OCI-LY7 (cell line): ENCODE data around the gene ZNF566. TPM values are rescaled to one million over a fixed set of nuclear protein-coding genes. Genes with fewer than 3 reads are reported as not detected.

Experiments used
- Bru-seq: library from RNA; stranded (reverse); fragments of 400-500 nt; gene quantifications from one replicate; lab custom pipeline; 2021; lab: Mats Ljungman, UMichigan
- BruChase-seq, 2 experiments: library from RNA; stranded (reverse); fragments of 400-500 nt; gene quantifications; one replicate each; lab custom pipeline; 2021; lab: Mats Ljungman, UMichigan
- BruUV-seq: library from RNA; stranded (reverse); fragments of 400-500 nt; replicated peaks from 2 replicates; lab custom pipeline; 2021; lab: Mats Ljungman, UMichigan
- CTCF ChIA-PET: fragments of 300-600 bp; sonication (Branson Sonifier 250); formaldehyde crosslinking; loops from one replicate; lab custom pipeline; 2022; ENCODE audit warnings: antibody characterized with exemption; ENCODE audit not compliant: unreplicated experiment; lab: Charles Lee
- POLR2A ChIA-PET: fragments of 300-600 bp; sonication (Branson Sonifier 250); formaldehyde crosslinking; loops from one replicate; lab custom pipeline; 2022; ENCODE audit warnings: antibody characterized with exemption; lab: Charles Lee
- DNase-seq: peaks from one replicate; pipeline ENCODE4 v3.0.0-alpha.2; 2015; ENCODE audit warnings: low spot score
- H2AFZ ChIP-seq: fragments of 200-600 bp; sonication (generic), shearing (Covaris generic); 2 replicates; pipeline ENCODE4 v1.6.1; 2014; ENCODE audit warnings: mild to moderate bottlenecking, antibody characterized with exemption, low read length, moderate library complexity
- H3K27ac ChIP-seq: fragments of 200-600 bp; sonication (generic); 2 replicates; pipeline ENCODE4 v1.5.1; 2014; ENCODE audit warnings: mixed run types, low read depth, mild to moderate bottlenecking, moderate library complexity, low read length, inconsistent platforms; ENCODE audit not compliant: poor library complexity, severe bottlenecking
- H3K36me3 ChIP-seq: fragments of 200-600 bp; sonication (generic); 2 replicates; pipeline ENCODE4 v1.6.1; 2014; ENCODE audit warnings: mild to moderate bottlenecking, antibody characterized with exemption, low read length, moderate library complexity, mixed read lengths; ENCODE audit not compliant: insufficient read depth
- H3K4me1 ChIP-seq: fragments of 200-600 bp; sonication (generic); 2 replicates; pipeline ENCODE4 v1.5.1; 2014; ENCODE audit warnings: mild to moderate bottlenecking, low read length; ENCODE audit not compliant: insufficient read depth, poor library complexity, severe bottlenecking
- H3K4me2 ChIP-seq: fragments of 200-600 bp; sonication (generic); 2 replicates; pipeline ENCODE4 v1.6.1; 2014; ENCODE audit warnings: mild to moderate bottlenecking, low read length
- H3K4me3 ChIP-seq: fragments of 200-600 bp; sonication (generic); 2 replicates; pipeline ENCODE4 v1.5.1; 2014; ENCODE audit warnings: mild to moderate bottlenecking, low read depth, low read length; ENCODE audit not compliant: poor library complexity, severe bottlenecking
- H3K79me2 ChIP-seq: fragments of 200-600 bp; sonication (generic); 2 replicates; pipeline ENCODE4 v1.6.1; 2016; ENCODE audit warnings: low read depth, mild to moderate bottlenecking, low read length, moderate library complexity, mixed read lengths; ENCODE audit not compliant: insufficient read depth
- H3K9me2 ChIP-seq: fragments of 200-600 bp; sonication (generic); 2 replicates; pipeline ENCODE4 v1.6.1; 2016; ENCODE audit warnings: mild to moderate bottlenecking, low read length, mixed read lengths; ENCODE audit not compliant: insufficient read depth
- H3K9me3 ChIP-seq: fragments of 200-600 bp; sonication (generic); 2 replicates; pipeline ENCODE4 v1.6.1; 2014; ENCODE audit warnings: mild to moderate bottlenecking, mixed run types, low read length, mixed read lengths
- H4K20me1 ChIP-seq: fragments of 200-600 bp; sonication (generic); 2 replicates; pipeline ENCODE4 v1.6.1; 2014; ENCODE audit warnings: mild to moderate bottlenecking, antibody characterized with exemption, low read length, moderate library complexity, mixed read lengths; ENCODE audit not compliant: insufficient read depth
- EZH2phosphoT487 ChIP-seq: fragments of 200-600 bp; sonication (generic); IDR thresholded peaks from 2 replicates; pipeline ENCODE4 v1.6.1; 2018; ENCODE audit warnings: low read depth, borderline replicate concordance, mild to moderate bottlenecking, mixed run types, antibody characterized with exemption, low read length, moderate library complexity, mixed read lengths
- intact Hi-C: fragments of 100-400 bp; cut with micrococcal nuclease; formaldehyde crosslinking; loops from one replicate; pipeline ENCODE4 v1.10.0; 2022; ENCODE audit not compliant: unreplicated experiment
- long read RNA-seq: library from polyadenylated mRNA; stranded (forward); transcript quantifications from one replicate; pipeline ENCODE4 v2.0.0, GENCODE V29; 2022
- total RNA-seq, 2 experiments: library from RNA; depleted of rRNA in 1 of 2; stranded (reverse); fragments of >200 nt in 1 of 2; shearing (Covaris generic) in 1 of 2; gene quantifications; 2 replicates each; pipeline ENCODE4 v1.2.3, GENCODE V29; 2014 to 2022
- TF ChIP-seq, protein P1 (sequence below): fragments of 200-600 bp; sonication (generic); conservative IDR thresholded peaks from 2 replicates; pipeline ENCODE4 v1.5.1; 2014; ENCODE audit warnings: mild to moderate bottlenecking, antibody characterized with exemption, low read length, moderate library complexity, mixed read lengths

ZNF566 gene
- total RNA-seq (2014; rRNA removed; shearing (Covaris generic)) (16.1 and 29.5 TPM in 2 replicates), total RNA-seq (2022) (17.3 and 20.3 TPM in 2 replicates), Bru-seq, nascent RNA (percentile 73 among the genes with signal in this experiment), BruChase-seq, experiment 1, labeled RNA remaining after a 6-hour chase (percentile 76 among the genes with signal in this experiment), BruChase-seq, experiment 2, labeled RNA remaining after a 2-hour chase (percentile 71 among the genes with signal in this experiment)
- long read RNA-seq, full-length matches to known transcripts, result 9 of 20 reads
- long read RNA-seq, partial matches to known transcripts, result 3 of 20 reads
- long read RNA-seq, other reads (novel, unspliced or antisense), result 8 of 20 reads

DNA sequence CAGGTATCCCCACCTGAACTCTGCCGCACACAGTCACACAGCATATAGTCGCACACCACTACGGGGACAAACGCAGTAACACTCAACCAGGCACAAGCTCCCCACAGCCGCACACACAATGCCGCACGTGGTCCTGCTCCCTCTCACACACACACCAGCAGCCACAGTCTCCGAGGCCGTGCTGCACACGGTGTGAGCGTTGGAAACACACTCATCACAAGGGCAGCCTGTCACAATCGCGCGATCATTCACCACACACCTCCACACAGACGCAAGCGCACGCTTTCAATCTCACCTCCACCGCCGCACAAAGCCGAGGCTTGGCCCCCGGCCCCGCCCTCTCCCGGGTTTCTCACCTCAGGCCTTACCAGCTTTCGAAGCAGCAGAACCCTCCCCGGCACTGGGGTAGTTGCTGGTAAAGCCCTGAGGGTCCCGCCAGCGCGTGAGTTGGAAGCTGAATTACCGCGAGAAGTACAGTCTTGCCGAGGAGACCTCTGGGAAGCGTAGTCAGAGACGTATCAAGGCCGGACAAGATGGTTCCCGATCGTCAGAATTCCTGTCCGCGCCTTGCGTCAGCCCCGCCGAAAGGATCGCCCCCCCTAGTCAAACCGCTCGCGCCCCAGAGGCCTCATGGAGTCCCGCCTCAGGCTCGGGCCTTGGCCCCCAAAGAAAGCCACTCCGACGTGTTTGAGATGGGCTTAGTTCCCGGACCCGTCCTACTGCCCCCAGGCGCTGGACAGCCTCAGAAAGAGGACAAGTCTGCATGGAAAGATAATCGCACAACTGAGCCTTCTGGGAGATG lies at the start of gene ZNF566:
Gene ZNF566 (minus strand): TSS at position 444 of the 802 bp plus-strand sequence. CDS start 13,004 bp downstream, outside the sequence.
- H3K9me3 ChIP-seq, result peaks cover 10% of the 10 kb centered on the region; the same call in 1 of the 2 replicates
- POLR2A ChIA-PET, result interaction anchor here (0.8 kb wide), 1 partner anchor 92 kb away, joined by 3 read pairs; no protein-coding TSS in a partner anchor
- BruUV-seq, result no TSS peak
- H3K36me3 ChIP-seq, result peaks cover 36% of the 10 kb centered on the region
- H3K9me2 ChIP-seq, result no peaks in the 10 kb centered on the region
- peaks cover 50% of the 10 kb centered on the region for H3K4me1 ChIP-seq
- H2AFZ ChIP-seq, result peak within 1 kb of the TSS; percentile 86
- H3K4me2 ChIP-seq, result peak within 1 kb of the TSS; percentile 84
- H3K79me2 ChIP-seq, result peaks cover 31% of the 10 kb centered on the region
- peak within 1 kb of the TSS; percentile 90 for H3K27ac ChIP-seq
- intact Hi-C loops, result loop anchor here (2.0 kb wide), 1 partner anchor 39 kb away; the partner anchor contains the start of gene ZNF260
- TF ChIP-seq, protein P1, sequence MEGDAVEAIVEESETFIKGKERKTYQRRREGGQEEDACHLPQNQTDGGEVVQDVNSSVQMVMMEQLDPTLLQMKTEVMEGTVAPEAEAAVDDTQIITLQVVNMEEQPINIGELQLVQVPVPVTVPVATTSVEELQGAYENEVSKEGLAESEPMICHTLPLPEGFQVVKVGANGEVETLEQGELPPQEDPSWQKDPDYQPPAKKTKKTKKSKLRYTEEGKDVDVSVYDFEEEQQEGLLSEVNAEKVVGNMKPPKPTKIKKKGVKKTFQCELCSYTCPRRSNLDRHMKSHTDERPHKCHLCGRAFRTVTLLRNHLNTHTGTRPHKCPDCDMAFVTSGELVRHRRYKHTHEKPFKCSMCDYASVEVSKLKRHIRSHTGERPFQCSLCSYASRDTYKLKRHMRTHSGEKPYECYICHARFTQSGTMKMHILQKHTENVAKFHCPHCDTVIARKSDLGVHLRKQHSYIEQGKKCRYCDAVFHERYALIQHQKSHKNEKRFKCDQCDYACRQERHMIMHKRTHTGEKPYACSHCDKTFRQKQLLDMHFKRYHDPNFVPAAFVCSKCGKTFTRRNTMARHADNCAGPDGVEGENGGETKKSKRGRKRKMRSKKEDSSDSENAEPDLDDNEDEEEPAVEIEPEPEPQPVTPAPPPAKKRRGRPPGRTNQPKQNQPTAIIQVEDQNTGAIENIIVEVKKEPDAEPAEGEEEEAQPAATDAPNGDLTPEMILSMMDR, result 0 out of 2 replicates have a peak, but pooled peaks have one; percentile 28
- TF ChIP-seq EZH2phosphoT487, result no peak
- no peaks in the 10 kb centered on the region for H4K20me1 ChIP-seq
- peak within 1 kb of the TSS; percentile 77 for H3K4me3 ChIP-seq
- CTCF ChIA-PET, result no interaction called here
- peak; percentile 98 for DNase-seq

DNA sequence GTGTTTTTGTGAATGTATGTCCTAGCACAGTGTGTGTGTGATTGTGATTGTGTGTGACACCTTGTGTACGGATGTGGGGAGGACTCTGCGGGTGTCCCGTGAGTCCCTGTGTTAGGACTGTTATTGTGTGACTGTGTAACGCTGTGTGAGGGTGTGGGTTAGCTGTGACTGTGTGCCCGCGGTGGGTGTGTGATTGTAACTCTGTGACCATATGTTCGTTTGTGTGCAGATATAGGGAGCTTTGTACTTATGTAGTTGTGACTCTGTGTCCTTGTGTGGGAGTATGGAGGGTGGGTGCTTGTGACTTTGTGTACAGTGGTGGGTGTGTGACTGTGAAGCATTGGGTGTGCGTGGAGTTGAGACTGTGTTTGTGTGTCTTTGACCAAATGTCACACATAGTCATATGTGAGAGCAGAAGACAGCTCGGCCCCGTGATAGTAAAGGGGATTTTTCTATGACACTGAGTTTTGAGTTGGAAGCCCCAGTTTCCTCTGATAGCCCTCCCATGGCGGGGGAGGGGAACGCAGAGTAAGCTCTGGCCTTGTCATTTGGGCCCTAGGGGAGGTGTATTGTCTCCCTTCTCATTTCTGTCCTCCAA lies 39.7 kb upstream of the ZNF566 start:
- Histone ChIP-seq H2AFZ (peak overlapping the region; percentile 96), H3K9me2 (no peaks in the 10 kb centered on the region), H3K27ac (peak overlapping the region; percentile 66), H3K4me3 (peak overlapping the region; percentile 84), H3K36me3 (peaks cover 33% of the 10 kb centered on the region), H3K4me1 (peaks cover 18% of the 10 kb centered on the region), H3K4me2 (peak overlapping the region; percentile 91), H3K79me2 (peaks cover 50% of the 10 kb centered on the region; the same call in 1 of the 2 replicates), H4K20me1 (no peaks in the 10 kb centered on the region), H3K9me3 (peaks cover 16% of the 10 kb centered on the region; the same call in 1 of the 2 replicates)
- POLR2A ChIA-PET, result interaction anchor here (1.0 to 2.5 kb wide), 4 partner anchors 15 to 151 kb away, joined by 3 to 10 read pairs (median 4); no protein-coding TSS in a partner anchor
- peak; percentile 39 for DNase-seq
- no TSS peak for BruUV-seq
- CTCF ChIA-PET, result no interaction called here
- intact Hi-C loops, result loop anchor here (2.0 to 5.0 kb wide), 5 partner anchors 40 to 843 kb away; partner anchors contain the start of genes ZNF420, ZNF527, ZNF529 and ZNF566
- no peak for TF ChIP-seq EZH2phosphoT487
- TF ChIP-seq, protein P1, result no peak
